ENCODE results near the gene HCRTR1.

The HCRTR1 gene

DNA sequence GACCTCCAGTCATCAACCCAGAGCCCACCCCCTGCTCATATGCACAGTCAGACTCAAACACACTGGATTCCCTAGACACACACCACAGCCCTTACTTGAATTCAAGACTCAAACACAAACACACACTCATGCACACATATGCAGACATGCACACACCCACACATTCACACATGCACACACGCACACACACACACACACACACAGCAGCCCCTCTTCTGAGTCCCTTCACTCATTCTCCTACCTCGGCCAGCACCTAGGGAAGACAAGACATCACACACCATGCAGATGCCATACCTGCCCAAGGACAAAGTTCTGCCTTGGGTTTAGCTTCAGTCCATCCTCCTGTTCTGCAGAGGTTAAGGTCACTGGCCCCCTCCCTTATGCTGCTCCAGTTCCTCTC is 1.6 kb upstream of the HCRTR1 start:
- Histone ChIP-seq H2BK5ac (ENCODE audit: low read length) (no peak overlapping the region), H3K79me1 (ENCODE audit: low read depth, low read length) (no peaks in the 10 kb centered on the region), H3K27me3 (ENCODE audit: control insufficient read depth in 3 of 3, insufficient read depth in 3 of 3, low read depth in 1 of 3, low read length in 3 of 3) (peaks cover 0 to 66% (median 18%) of the 10 kb centered on the region in 3 experiments), H2BK120ac (ENCODE audit: low read depth, low read length) (no peak overlapping the region), H3K9ac (ENCODE audit: low read depth, low read length, poor library complexity) (no peak overlapping the region), H3K9me3 (replicated peaks in 1 of 2; ENCODE audit: control insufficient read depth in 2 of 2, insufficient read depth in 1 of 2, low read depth in 1 of 2, low read length in 2 of 2) (no peaks in the 10 kb centered on the region), H3K14ac (ENCODE audit: low read length) (no peak overlapping the region), H4K8ac (ENCODE audit: low read depth, low read length) (no peak overlapping the region), H3K23ac (ENCODE audit: low read depth, low read length, poor library complexity) (no peak overlapping the region), H3K4me3 (ENCODE audit: low read length in 2 of 2) (no peak overlapping the region), H2BK12ac (ENCODE audit: low read length) (no peak overlapping the region), H2AFZ (ENCODE audit: low read length) (no peak overlapping the region), H3K4me2 (ENCODE audit: insufficient read depth, low read length, poor library complexity, severe bottlenecking) (no peak overlapping the region), H2BK15ac (ENCODE audit: low read length) (no peak overlapping the region), H3K27ac (replicated peaks; ENCODE audit: low read length) (no peak overlapping the region), H2AK5ac (ENCODE audit: low read depth, low read length) (no peak overlapping the region), H3K18ac (ENCODE audit: low read length) (no peak overlapping the region), H3K4ac (ENCODE audit: low read length) (no peak overlapping the region), H4K91ac (ENCODE audit: low read depth, low read length, poor library complexity) (no peak overlapping the region), H3K4me1 (ENCODE audit: control insufficient read depth in 2 of 2, insufficient read depth in 1 of 2, low read depth in 1 of 2, low read length in 2 of 2) (peaks cover 4 to 12% of the 10 kb centered on the region in 2 donors), H3K36me3 (replicated peaks in 1 of 2; ENCODE audit: control insufficient read depth in 2 of 2, insufficient read depth in 2 of 2, low read length in 2 of 2) (no peaks in the 10 kb centered on the region)
- WGBS, 2 donors (ENCODE audit: extremely low coverage in 2 of 2, insufficient read length in 2 of 2, insufficient replicate concordance in 1 of 2) = no CpG with 5 or more reads among the region's 2 CpGs
- DNase-seq (ENCODE audit: low spot score) = no peak

DNA sequence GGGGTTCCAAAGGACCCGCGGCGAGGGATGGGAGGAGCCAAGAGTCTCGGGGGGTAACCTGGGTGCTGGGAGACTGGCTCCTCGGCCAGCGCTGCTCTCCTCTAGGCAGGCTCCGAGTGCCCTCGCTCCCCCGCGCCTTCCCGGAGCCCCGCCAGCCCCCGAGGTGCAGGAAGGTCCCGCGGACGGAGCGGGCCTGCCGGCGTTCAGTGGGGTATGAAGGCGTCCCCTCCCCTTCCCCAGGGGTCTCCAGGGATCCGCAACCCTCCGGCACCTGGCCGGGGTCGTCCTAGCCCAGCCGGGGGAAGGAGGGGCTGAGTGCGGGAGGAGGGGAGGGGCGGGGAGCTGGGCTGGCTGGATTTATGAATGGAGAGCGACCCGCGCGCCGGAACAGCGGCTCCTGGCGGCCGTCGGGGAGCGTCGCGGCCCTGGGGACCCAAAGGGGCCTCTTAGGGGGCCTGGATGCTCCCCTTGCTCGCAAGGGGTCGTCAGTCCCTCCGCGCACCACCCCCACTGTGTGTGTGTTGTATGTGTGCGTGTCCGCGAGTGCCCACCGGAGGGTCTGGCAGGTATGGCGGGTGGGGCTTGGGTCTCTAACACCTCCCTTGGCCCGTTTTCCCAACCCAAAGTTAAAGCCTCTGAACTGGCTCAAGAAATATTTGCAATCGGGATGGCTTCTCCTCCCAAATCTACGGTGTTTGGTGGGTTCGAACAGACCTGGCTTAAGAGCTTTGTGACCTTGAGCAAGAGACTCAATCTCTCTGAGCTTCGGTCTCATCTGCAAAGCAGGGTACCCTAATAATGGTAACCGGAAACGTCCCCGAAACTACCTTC is 642 bp downstream of the HCRTR1 start:
- no peaks in the 10 kb centered on the region for H3K36me3 ChIP-seq (replicated peaks in 1 of 2; ENCODE audit: control insufficient read depth in 2 of 2, insufficient read depth in 2 of 2, low read length in 2 of 2)
- H2BK15ac ChIP-seq (ENCODE audit: low read length) = no peak overlapping the region
- H3K23ac ChIP-seq (ENCODE audit: low read depth, low read length, poor library complexity) = no peak overlapping the region
- H2AFZ ChIP-seq (ENCODE audit: low read length) = peak overlapping the region; percentile 98
- H3K4me1 ChIP-seq (ENCODE audit: control insufficient read depth in 2 of 2, insufficient read depth in 1 of 2, low read depth in 1 of 2, low read length in 2 of 2) = peaks cover 4 to 12% of the 10 kb centered on the region in 2 donors
- no peak overlapping the region for H2BK12ac ChIP-seq (ENCODE audit: low read length)
- H3K79me1 ChIP-seq (ENCODE audit: low read depth, low read length) = no peaks in the 10 kb centered on the region
- peak overlapping the region; percentile 93 for H3K18ac ChIP-seq (ENCODE audit: low read length)
- peak overlapping the region; percentile 46 to 87 for H3K4me3 ChIP-seq (ENCODE audit: low read length in 2 of 2)
- peaks cover 0 to 57% (median 18%) of the 10 kb centered on the region in 3 experiments for H3K27me3 ChIP-seq (ENCODE audit: control insufficient read depth in 3 of 3, insufficient read depth in 3 of 3, low read depth in 1 of 3, low read length in 3 of 3)
- no CpG with 5 or more reads among the region's 56 CpGs for WGBS, 2 donors (ENCODE audit: extremely low coverage in 2 of 2, insufficient read length in 2 of 2, insufficient replicate concordance in 1 of 2)
- no peak overlapping the region for H4K8ac ChIP-seq (ENCODE audit: low read depth, low read length)
- no peak overlapping the region for H2AK5ac ChIP-seq (ENCODE audit: low read depth, low read length)
- H2BK120ac ChIP-seq (ENCODE audit: low read depth, low read length) = peak overlapping the region; percentile 20
- H4K91ac ChIP-seq (ENCODE audit: low read depth, low read length, poor library complexity) = no peak overlapping the region
- H3K9me3 ChIP-seq (replicated peaks in 1 of 2; ENCODE audit: control insufficient read depth in 2 of 2, insufficient read depth in 1 of 2, low read depth in 1 of 2, low read length in 2 of 2) = no peaks in the 10 kb centered on the region
- peak overlapping the region; percentile 95 for H3K4me2 ChIP-seq (ENCODE audit: insufficient read depth, low read length, poor library complexity, severe bottlenecking)
- no peak overlapping the region for H3K14ac ChIP-seq (ENCODE audit: low read length)
- H3K9ac ChIP-seq (ENCODE audit: low read depth, low read length, poor library complexity) = peak overlapping the region; percentile 85
- H3K27ac ChIP-seq (replicated peaks; ENCODE audit: low read length) = no peak overlapping the region
- H3K4ac ChIP-seq (ENCODE audit: low read length) = no peak overlapping the region
- H2BK5ac ChIP-seq (ENCODE audit: low read length) = no peak overlapping the region
- DNase-seq (ENCODE audit: low spot score) = peak; percentile 78

DNA sequence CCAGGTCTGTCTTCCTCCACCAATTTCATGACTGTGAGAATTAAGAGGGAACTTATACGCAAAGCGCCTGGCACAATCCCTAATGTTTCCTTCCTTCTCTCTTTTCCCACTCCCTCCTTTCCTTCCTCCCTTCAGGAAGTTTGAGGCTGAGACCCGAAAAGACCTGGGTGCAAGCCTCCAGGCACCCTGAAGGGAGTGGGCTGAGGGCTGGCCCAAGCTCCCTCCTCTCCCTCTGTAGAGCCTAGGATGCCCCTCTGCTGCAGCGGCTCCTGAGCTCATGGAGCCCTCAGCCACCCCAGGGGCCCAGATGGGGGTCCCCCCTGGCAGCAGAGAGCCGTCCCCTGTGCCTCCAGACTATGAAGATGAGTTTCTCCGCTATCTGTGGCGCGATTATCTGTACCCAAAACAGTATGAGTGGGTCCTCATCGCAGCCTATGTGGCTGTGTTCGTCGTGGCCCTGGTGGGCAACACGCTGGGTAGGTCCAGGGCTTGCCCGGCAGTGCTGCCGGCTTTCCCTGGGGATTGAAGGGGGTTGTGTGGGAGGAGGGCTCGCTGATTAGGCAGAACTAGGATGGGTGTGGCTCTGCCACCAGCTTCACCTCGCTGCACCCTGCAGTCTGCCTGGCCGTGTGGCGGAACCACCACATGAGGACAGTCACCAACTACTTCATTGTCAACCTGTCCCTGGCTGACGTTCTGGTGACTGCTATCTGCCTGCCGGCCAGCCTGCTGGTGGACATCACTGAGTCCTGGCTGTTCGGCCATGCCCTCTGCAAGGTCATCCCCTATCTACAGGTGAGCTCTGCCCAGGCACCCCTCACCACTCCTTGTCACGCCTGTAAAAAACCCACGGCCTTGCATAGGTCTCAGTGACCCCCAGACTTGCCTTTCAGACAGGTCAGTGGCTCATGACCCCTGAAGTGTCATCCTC is 1.7 kb downstream of the HCRTR1 start:
- no peak overlapping the region for H3K4me3 ChIP-seq (ENCODE audit: low read length in 2 of 2)
- peak overlapping the region; percentile 4 for H2BK12ac ChIP-seq (ENCODE audit: low read length)
- no peak overlapping the region for H4K91ac ChIP-seq (ENCODE audit: low read depth, low read length, poor library complexity)
- no peak overlapping the region for H2BK120ac ChIP-seq (ENCODE audit: low read depth, low read length)
- H2BK15ac ChIP-seq (ENCODE audit: low read length) = peak overlapping the region; percentile 61
- no peak overlapping the region for H3K9ac ChIP-seq (ENCODE audit: low read depth, low read length, poor library complexity)
- no peak overlapping the region for H3K4me2 ChIP-seq (ENCODE audit: insufficient read depth, low read length, poor library complexity, severe bottlenecking)
- peaks cover 0 to 46% (median 18%) of the 10 kb centered on the region in 3 experiments for H3K27me3 ChIP-seq (ENCODE audit: control insufficient read depth in 3 of 3, insufficient read depth in 3 of 3, low read depth in 1 of 3, low read length in 3 of 3)
- DNase-seq (ENCODE audit: low spot score) = no peak
- no peaks in the 10 kb centered on the region for H3K9me3 ChIP-seq (replicated peaks in 1 of 2; ENCODE audit: control insufficient read depth in 2 of 2, insufficient read depth in 1 of 2, low read depth in 1 of 2, low read length in 2 of 2)
- H4K8ac ChIP-seq (ENCODE audit: low read depth, low read length) = no peak overlapping the region
- no peaks in the 10 kb centered on the region for H3K36me3 ChIP-seq (replicated peaks in 1 of 2; ENCODE audit: control insufficient read depth in 2 of 2, insufficient read depth in 2 of 2, low read length in 2 of 2)
- no peak overlapping the region for H2AFZ ChIP-seq (ENCODE audit: low read length)
- H2BK5ac ChIP-seq (ENCODE audit: low read length) = no peak overlapping the region
- H3K23ac ChIP-seq (ENCODE audit: low read depth, low read length, poor library complexity) = peak overlapping the region; percentile 18
- no peak overlapping the region for H3K27ac ChIP-seq (replicated peaks; ENCODE audit: low read length)
- peaks cover 4 to 10% of the 10 kb centered on the region in 2 donors for H3K4me1 ChIP-seq (ENCODE audit: control insufficient read depth in 2 of 2, insufficient read depth in 1 of 2, low read depth in 1 of 2, low read length in 2 of 2)
- H3K79me1 ChIP-seq (ENCODE audit: low read depth, low read length) = no peaks in the 10 kb centered on the region
- peak overlapping the region; percentile 48 for H3K18ac ChIP-seq (ENCODE audit: low read length)
- peak overlapping the region; percentile 59 for H2AK5ac ChIP-seq (ENCODE audit: low read depth, low read length)
- H3K14ac ChIP-seq (ENCODE audit: low read length) = no peak overlapping the region
- no CpG with 5 or more reads among the region's 23 CpGs for WGBS, 2 donors (ENCODE audit: extremely low coverage in 2 of 2, insufficient read length in 2 of 2, insufficient replicate concordance in 1 of 2)
- no peak overlapping the region for H3K4ac ChIP-seq (ENCODE audit: low read length)

All from neuronal stem cell (in vitro differentiated cells).